SU-DHL-6 (cell line): Measurements from ENCODE around the gene B3GALT2.

Experiments
- H2AFZ ChIP-seq: fragments of 200-600 bp; sonication (generic); 2 replicates; pipeline ENCODE4 v1.6.1; 2014; ENCODE audit warnings: low read depth, mild to moderate bottlenecking, moderate library complexity, mixed read lengths, antibody characterized with exemption, low read length; ENCODE audit not compliant: severe bottlenecking
- H3F3A ChIP-seq: fragments of 200-600 bp; shearing (Covaris generic); 2 replicates; pipeline ENCODE4 v1.6.0; 2016; ENCODE audit warnings: antibody characterized with exemption, mild to moderate bottlenecking; ENCODE audit not compliant: insufficient read depth
- H3K27ac ChIP-seq: fragments of 200-600 bp; sonication (generic); 2 replicates; pipeline ENCODE4 v1.5.1; 2016; ENCODE audit warnings: low read depth, mild to moderate bottlenecking, low read length, moderate library complexity, mixed read lengths
- H3K27me3 ChIP-seq: fragments of 200-600 bp; sonication (generic), shearing (Covaris generic); 2 replicates; pipeline ENCODE4 v1.6.0; 2014; ENCODE audit warnings: mild to moderate bottlenecking, low read length
- H3K36me3 ChIP-seq: fragments of 200-600 bp; sonication (generic); 2 replicates; pipeline ENCODE4 v1.6.1; 2014; ENCODE audit warnings: mild to moderate bottlenecking, low read length, mixed read lengths
- H3K4me2 ChIP-seq: fragments of 300-600, 200-600 bp; shearing (Covaris generic), sonication (generic); 2 replicates; pipeline ENCODE4 v1.6.0; 2014; ENCODE audit warnings: low read length, low read depth, mild to moderate bottlenecking; ENCODE audit not compliant: poor library complexity, severe bottlenecking
- H3K4me3 ChIP-seq: fragments of 200-600 bp; sonication (generic); 2 replicates; pipeline ENCODE4 v1.5.1; 2014; ENCODE audit warnings: antibody characterized with exemption, low read length, mild to moderate bottlenecking, mixed read lengths; ENCODE audit not compliant: insufficient read depth, poor library complexity, severe bottlenecking
- H3K79me2 ChIP-seq: fragments of 200-600 bp; sonication (generic); 2 replicates; pipeline ENCODE4 v1.6.1; 2014; ENCODE audit warnings: mild to moderate bottlenecking, low read length, moderate library complexity; ENCODE audit not compliant: insufficient read depth
- H3K9ac ChIP-seq: fragments of 200-600 bp; sonication (generic); 2 replicates; pipeline ENCODE4 v1.7.0; 2014; ENCODE audit warnings: mild to moderate bottlenecking, low read length
- H3K9me2 ChIP-seq: fragments of 200-600 bp; sonication (generic); replicated peaks from 2 replicates; pipeline ENCODE4 v1.6.1; 2014; ENCODE audit warnings: low read length; ENCODE audit not compliant: insufficient read depth
- H3K9me3 ChIP-seq: fragments of 200-600 bp; sonication (generic); 2 replicates; pipeline ENCODE4 v1.6.1; 2014; ENCODE audit warnings: low read length, mixed read lengths; ENCODE audit not compliant: insufficient read depth
- H4K20me1 ChIP-seq: fragments of 200-600 bp; sonication (generic); 2 replicates; pipeline ENCODE4 v1.6.1; 2014; ENCODE audit warnings: low read depth, mild to moderate bottlenecking, antibody characterized with exemption, low read length, moderate library complexity, mixed read lengths
- CTCF ChIP-seq: fragments of 200-600 bp; sonication (generic); IDR thresholded peaks from one replicate; pipeline ENCODE4 v1.5.1; 2017; ENCODE audit warnings: antibody characterized with exemption, mild to moderate bottlenecking, low read length, moderate library complexity; ENCODE audit not compliant: insufficient read depth, poor library complexity, severe bottlenecking
- EZH2phosphoT487 ChIP-seq: fragments of 200-600 bp; sonication (generic), shearing (Covaris generic); conservative IDR thresholded peaks from 2 replicates; pipeline ENCODE4 v1.6.1; 2018; ENCODE audit warnings: mild to moderate bottlenecking, antibody characterized with exemption, low read length, moderate library complexity, mixed read lengths

The B3GALT2 gene

GRCh38 chr1:193187114-193187513, 701 bp upstream of the B3GALT2 start:
- no peaks in the 10 kb centered on the region; the same call in 1 of the 2 replicates for H3K9me3 ChIP-seq
- H3K27ac ChIP-seq: no peak overlapping the region
- H3K27me3 ChIP-seq: no peaks in the 10 kb centered on the region
- no peak overlapping the region for H3K9ac ChIP-seq
- no peaks in the 10 kb centered on the region for H3K9me2 ChIP-seq
- H3K79me2 ChIP-seq: peaks cover 74% of the 10 kb centered on the region
- peak overlapping the region; percentile 39 for H3K4me2 ChIP-seq
- H3K4me3 ChIP-seq: no peak overlapping the region
- H4K20me1 ChIP-seq: 0 out of 2 replicates have a peak, but pooled peaks cover 4% of the 10 kb centered on the region
- TF ChIP-seq EZH2phosphoT487 (no peak), CTCF (no peak)
- H3F3A ChIP-seq: peaks cover 5% of the 10 kb centered on the region; the same call in 1 of the 2 replicates
- no peak overlapping the region for H2AFZ ChIP-seq
- 0 out of 2 replicates have a peak, but pooled peaks cover 3% of the 10 kb centered on the region for H3K36me3 ChIP-seq

DNA sequence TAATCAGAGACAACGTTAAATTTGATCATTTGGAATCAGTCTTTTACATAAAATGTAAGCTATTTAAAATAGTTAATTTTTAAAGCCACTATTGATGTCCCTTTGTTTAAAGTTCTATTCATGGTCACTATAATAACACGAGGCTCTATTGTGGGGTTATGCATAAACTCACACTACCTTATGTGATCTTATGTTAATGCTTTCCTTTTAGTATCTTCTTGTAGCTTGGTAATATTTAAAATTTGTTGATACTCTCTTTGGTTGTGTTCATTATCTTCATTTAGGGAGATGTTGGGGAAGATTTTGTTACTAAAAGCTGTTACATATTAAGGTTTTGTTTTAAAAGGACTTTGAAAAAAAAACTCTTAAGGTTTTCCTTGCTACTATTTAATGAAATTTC, 1.2 kb downstream of the B3GALT2 start:
- Histone ChIP-seq H3K36me3 (0 out of 2 replicates have a peak, but pooled peaks cover 3% of the 10 kb centered on the region), H3K9me3 (no peaks in the 10 kb centered on the region), H3K9me2 (no peaks in the 10 kb centered on the region), H3K27ac (no peak overlapping the region), H4K20me1 (0 out of 2 replicates have a peak, but pooled peaks cover 4% of the 10 kb centered on the region), H3K79me2 (peaks cover 68% of the 10 kb centered on the region), H3K4me2 (peak overlapping the region; percentile 36), H3F3A (peaks cover 17% of the 10 kb centered on the region; the same call in 1 of the 2 replicates), H3K9ac (no peak overlapping the region), H3K27me3 (no peaks in the 10 kb centered on the region), H3K4me3 (no peak overlapping the region), H2AFZ (no peak overlapping the region)
- TF ChIP-seq CTCF (no peak), EZH2phosphoT487 (no peak)

- H3K79me2 ChIP-seq: peaks cover 64% of the 10 kb centered on the region
- H3K9me2 ChIP-seq: no peaks in the 10 kb centered on the region
- H3K4me2 ChIP-seq: peak overlapping the region; percentile 36
- H2AFZ ChIP-seq: no peak overlapping the region
- H3K27ac ChIP-seq: no peak overlapping the region
- no peak overlapping the region for H3K9ac ChIP-seq
- no peaks in the 10 kb centered on the region for H3K9me3 ChIP-seq
- peaks cover 17% of the 10 kb centered on the region; the same call in 1 of the 2 replicates for H3F3A ChIP-seq
- TF ChIP-seq EZH2phosphoT487 (no peak), CTCF (no peak)
- H3K36me3 ChIP-seq: no peaks in the 10 kb centered on the region
- no peak overlapping the region for H3K4me3 ChIP-seq
- H4K20me1 ChIP-seq: 0 out of 2 replicates have a peak, but pooled peaks cover 4% of the 10 kb centered on the region
- no peaks in the 10 kb centered on the region for H3K27me3 ChIP-seq
These were observed 1.6 kb downstream of the B3GALT2 start for GRCh38 chr1:193184776-193185175.
